Measurements from ENCODE around the gene PTPN23. TPM values are rescaled to one million over a fixed set of nuclear protein-coding genes. Genes with fewer than 3 reads are reported as not detected.

PTPN23 gene
- polyA plus RNA-seq, 1 donor from 2014 or later: 5.0 TPM

GRCh38 chr3:47381317-47382157 is 716 bp downstream of the PTPN23 start:
- Mint-ChIP-seq H3K9me3 (no peaks in the 10 kb centered on the region), H3K27me3 (no peaks in the 10 kb centered on the region)

DNA sequence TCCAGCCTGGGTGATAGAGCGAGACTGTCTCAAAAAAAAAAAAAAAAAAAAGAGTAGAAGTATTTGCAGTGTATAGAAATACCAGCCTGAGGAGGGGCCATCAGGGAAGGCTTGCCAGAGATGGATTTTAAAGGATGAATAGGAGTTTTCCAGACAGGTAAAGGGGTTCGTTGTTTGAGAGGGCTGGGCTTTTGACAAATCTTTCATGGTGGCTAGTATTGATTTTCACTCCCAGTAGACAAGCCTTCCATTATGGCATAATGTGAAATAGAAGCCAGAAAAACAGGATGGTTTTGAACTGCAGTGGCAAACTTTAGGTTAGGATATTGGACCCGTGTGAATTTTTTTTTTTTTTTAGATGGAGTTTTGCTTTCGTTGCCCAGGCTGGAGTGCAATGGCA is 3.6 kb downstream of the PTPN23 start:
- Mint-ChIP-seq H3K9me3 (no peaks in the 10 kb centered on the region), H3K4me1 (peaks cover 31 to 47% (median 33%) of the 10 kb centered on the region in 3 donors), H3K27ac (peak overlapping the region in 1 of 3 donors; percentile 62)

More at GRCh38 chr3:47381317-47382157, 716 bp downstream of the PTPN23 start:
- H3K4me1 Mint-ChIP-seq: peaks cover 39 to 42% (median 42%) of the 10 kb centered on the region in 3 donors
- peak overlapping the region; percentile 92 to 99 (median 98) for H3K27ac Mint-ChIP-seq
- peak overlapping the region; percentile 97 to 100 (median 98) for H3K4me3 Mint-ChIP-seq
- peaks cover 2% of the 10 kb centered on the region for H3K36me3 Mint-ChIP-seq

DNA sequence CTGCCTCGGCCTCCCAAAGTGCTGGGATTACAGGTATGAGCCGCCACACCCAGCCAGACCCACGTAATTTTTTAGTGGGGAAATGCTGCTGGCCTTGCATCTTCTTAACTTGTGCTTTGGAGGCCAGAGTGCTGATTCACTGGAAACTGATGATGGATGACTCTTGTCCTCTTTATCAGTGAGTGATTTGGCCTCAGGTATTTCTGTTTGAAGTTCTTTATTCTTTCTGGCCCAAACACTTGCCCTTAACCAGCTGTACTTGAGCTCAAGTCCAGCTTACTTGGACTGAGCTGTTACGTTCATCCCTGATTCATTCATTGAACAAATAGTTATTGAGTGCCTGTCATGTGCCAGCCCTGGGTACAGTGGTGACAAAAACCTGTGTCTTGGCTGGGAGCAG is 4.2 kb downstream of the PTPN23 start:
- H3K4me3 Mint-ChIP-seq: peak overlapping the region in 2 of 4 donors; percentile 5 to 80
- H3K36me3 Mint-ChIP-seq: peaks cover 2% of the 10 kb centered on the region
- H3K27ac Mint-ChIP-seq: peak overlapping the region in 1 of 3 donors; percentile 48
- H3K9me3 Mint-ChIP-seq: no peaks in the 10 kb centered on the region
- no peaks in the 10 kb centered on the region for H3K27me3 Mint-ChIP-seq
- peaks cover 28 to 42% (median 28%) of the 10 kb centered on the region in 3 donors for H3K4me1 Mint-ChIP-seq

More for the DNA sequence above, 3.6 kb downstream of the PTPN23 start:
- H3K27me3 Mint-ChIP-seq: no peaks in the 10 kb centered on the region
- H3K4me3 Mint-ChIP-seq: peak overlapping the region in 1 of 4 donors; percentile 80
- peaks cover 2% of the 10 kb centered on the region for H3K36me3 Mint-ChIP-seq

- Mint-ChIP-seq H3K9me3 (no peaks in the 10 kb centered on the region), H3K36me3 (peaks cover 4% of the 10 kb centered on the region), H3K4me3 (peak overlapping the region in 3 of 4 donors; percentile 23 to 84 (median 80)), H3K27me3 (no peaks in the 10 kb centered on the region), H3K27ac (peak overlapping the region in 1 of 3 donors; percentile 48), H3K4me1 (peaks cover 22 to 35% (median 25%) of the 10 kb centered on the region in 3 donors)
Measured at GRCh38 chr3:47385796-47386195, 5.0 kb downstream of the PTPN23 start.

DNA sequence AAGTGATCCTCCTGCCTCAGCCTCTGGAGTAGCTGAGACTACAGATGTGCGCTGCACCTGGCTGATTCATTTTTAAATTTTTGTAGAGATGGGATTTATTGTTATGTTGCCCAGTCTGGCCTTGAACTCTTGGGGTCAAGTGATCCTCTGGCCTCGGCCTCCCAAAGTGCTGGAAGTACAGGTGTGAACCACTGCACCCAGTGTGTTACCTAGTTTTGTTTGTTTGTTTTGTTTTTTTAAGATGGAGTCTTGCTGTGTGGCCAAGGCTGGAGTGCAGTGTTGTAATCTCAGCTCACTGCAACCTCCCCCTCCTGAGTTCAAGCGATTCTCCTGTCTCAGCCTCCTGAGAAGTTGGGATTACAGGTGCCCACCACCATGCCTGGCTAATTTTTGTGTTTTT is 12.1 kb downstream of the PTPN23 start:
- Mint-ChIP-seq H3K4me3 (no peak overlapping the region), H3K4me1 (peaks cover 7 to 19% (median 13%) of the 10 kb centered on the region in 3 donors), H3K9me3 (no peaks in the 10 kb centered on the region), H3K36me3 (peaks cover 4% of the 10 kb centered on the region), H3K27me3 (no peaks in the 10 kb centered on the region), H3K27ac (no peak overlapping the region)

- Mint-ChIP-seq H3K9me3 (no peaks in the 10 kb centered on the region), H3K4me1 (peaks cover 7 to 19% (median 13%) of the 10 kb centered on the region in 3 donors), H3K27ac (no peak overlapping the region), H3K27me3 (no peaks in the 10 kb centered on the region), H3K36me3 (peaks cover 4% of the 10 kb centered on the region), H3K4me3 (no peak overlapping the region)
Measured at GRCh38 chr3:47394140-47394870, 13.5 kb downstream of the PTPN23 start.

- H3K27ac Mint-ChIP-seq: peak overlapping the region in 1 of 3 donors; percentile 5
- no peak overlapping the region for H3K4me3 Mint-ChIP-seq
- no peaks in the 10 kb centered on the region for H3K27me3 Mint-ChIP-seq
- H3K9me3 Mint-ChIP-seq: no peaks in the 10 kb centered on the region
- H3K36me3 Mint-ChIP-seq: peaks cover 4% of the 10 kb centered on the region
- peaks cover 7 to 19% (median 13%) of the 10 kb centered on the region in 3 donors for H3K4me1 Mint-ChIP-seq
Measured at GRCh38 chr3:47394881-47395280, 14.1 kb downstream of the PTPN23 start.

DNA sequence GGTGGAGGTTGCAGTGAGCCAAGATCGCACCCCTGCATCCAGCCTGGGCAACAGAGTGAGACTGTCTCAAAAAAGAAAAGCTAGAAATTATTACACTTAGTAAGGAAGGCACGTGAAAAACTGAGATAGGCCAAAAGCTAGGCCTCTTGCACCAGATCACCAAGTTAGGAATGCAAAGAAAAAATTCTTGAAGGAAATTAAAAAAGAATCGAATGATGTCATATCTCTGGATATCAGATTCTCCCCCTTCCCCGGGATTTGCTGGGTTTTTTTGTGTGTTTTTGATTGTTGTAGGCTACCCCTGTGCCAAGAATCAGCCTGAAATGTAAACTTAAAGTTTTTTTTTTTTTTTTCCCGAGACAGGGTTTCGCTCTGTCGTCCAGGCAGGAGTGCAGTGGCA is 17.4 kb downstream of the PTPN23 start:
- H3K4me1 Mint-ChIP-seq: peaks cover 1 to 14% (median 2%) of the 10 kb centered on the region in 3 donors
- no peak overlapping the region for H3K4me3 Mint-ChIP-seq
- H3K9me3 Mint-ChIP-seq: no peaks in the 10 kb centered on the region
- H3K27me3 Mint-ChIP-seq: no peaks in the 10 kb centered on the region
- H3K27ac Mint-ChIP-seq: no peak overlapping the region
- H3K36me3 Mint-ChIP-seq: peaks cover 2% of the 10 kb centered on the region

DNA sequence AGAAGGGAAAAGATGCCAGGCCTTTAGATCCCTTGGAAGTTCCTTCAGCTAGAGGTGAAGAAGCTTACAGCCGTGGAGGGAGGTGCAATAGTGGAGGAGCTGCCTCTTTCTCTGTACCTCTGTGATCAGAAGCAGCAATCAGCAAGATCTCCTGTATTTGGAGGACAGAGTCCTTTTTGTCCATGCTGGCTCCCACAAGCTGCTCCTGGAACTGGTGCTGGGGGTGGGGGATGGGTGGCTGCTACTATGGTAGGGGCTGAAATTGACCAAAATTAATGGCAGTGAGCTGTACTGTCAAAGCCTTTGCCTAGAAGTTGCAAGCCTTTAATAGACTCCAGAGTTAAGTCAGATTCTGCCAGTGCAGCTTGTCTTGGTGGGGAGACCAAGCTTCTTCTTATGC is 18.2 kb downstream of the PTPN23 start:
- H3K27me3 Mint-ChIP-seq: no peaks in the 10 kb centered on the region
- no peak overlapping the region for H3K27ac Mint-ChIP-seq
- no peak overlapping the region for H3K4me3 Mint-ChIP-seq
- H3K9me3 Mint-ChIP-seq: no peaks in the 10 kb centered on the region
- H3K4me1 Mint-ChIP-seq: peaks cover 2 to 13% (median 3%) of the 10 kb centered on the region in 3 donors
- H3K36me3 Mint-ChIP-seq: peaks cover 2% of the 10 kb centered on the region

DNA sequence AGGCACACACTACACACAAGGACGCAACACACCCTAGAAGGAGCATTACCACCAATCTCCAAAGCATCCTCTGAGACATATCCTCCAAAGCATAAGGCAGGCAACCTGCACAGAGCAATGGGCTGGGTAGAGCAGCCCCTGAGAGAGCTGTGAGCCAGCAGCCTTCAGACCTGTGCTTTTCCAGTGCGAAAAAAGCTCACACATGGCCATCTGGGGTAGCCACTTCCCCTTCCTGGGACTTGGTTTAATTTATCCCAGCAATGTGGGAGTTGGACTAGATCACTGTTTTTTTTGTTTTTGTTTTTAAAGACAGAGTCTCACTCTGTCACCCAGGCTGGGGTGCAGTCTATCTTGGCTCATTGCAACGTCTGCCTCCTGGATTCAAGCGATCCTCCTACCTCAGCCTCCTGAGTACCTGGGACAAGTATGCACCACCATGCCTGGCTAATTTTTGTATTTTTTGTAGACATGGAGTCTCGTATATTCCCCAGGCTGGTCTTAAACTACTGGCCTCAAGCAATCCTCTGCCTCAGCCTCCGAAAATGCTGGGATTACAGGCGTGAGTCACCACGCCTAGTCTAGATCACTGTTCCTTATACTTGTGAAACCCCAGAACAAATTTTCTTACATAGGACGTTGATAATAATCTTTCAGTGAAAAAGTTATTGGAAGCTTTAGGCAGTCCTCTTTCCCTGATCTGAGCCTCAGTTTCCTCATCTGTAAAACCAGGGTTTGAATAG is 18.9 kb downstream of the PTPN23 start:
- peaks cover 2% of the 10 kb centered on the region for H3K36me3 Mint-ChIP-seq
- H3K9me3 Mint-ChIP-seq: no peaks in the 10 kb centered on the region
- H3K27me3 Mint-ChIP-seq: no peaks in the 10 kb centered on the region
- peaks cover 2 to 6% (median 2%) of the 10 kb centered on the region in 3 donors for H3K4me1 Mint-ChIP-seq
- no peak overlapping the region for H3K4me3 Mint-ChIP-seq
- no peak overlapping the region for H3K27ac Mint-ChIP-seq

- no peak overlapping the region for H3K27ac Mint-ChIP-seq
- H3K4me1 Mint-ChIP-seq: peaks cover 0 to 3% (median 2%) of the 10 kb centered on the region in 3 donors
- H3K27me3 Mint-ChIP-seq: no peaks in the 10 kb centered on the region
- H3K36me3 Mint-ChIP-seq: peaks cover 1% of the 10 kb centered on the region
- no peaks in the 10 kb centered on the region for H3K9me3 Mint-ChIP-seq
- H3K4me3 Mint-ChIP-seq: no peak overlapping the region
Measured at GRCh38 chr3:47404431-47404876, 23.6 kb downstream of the PTPN23 start.

DNA sequence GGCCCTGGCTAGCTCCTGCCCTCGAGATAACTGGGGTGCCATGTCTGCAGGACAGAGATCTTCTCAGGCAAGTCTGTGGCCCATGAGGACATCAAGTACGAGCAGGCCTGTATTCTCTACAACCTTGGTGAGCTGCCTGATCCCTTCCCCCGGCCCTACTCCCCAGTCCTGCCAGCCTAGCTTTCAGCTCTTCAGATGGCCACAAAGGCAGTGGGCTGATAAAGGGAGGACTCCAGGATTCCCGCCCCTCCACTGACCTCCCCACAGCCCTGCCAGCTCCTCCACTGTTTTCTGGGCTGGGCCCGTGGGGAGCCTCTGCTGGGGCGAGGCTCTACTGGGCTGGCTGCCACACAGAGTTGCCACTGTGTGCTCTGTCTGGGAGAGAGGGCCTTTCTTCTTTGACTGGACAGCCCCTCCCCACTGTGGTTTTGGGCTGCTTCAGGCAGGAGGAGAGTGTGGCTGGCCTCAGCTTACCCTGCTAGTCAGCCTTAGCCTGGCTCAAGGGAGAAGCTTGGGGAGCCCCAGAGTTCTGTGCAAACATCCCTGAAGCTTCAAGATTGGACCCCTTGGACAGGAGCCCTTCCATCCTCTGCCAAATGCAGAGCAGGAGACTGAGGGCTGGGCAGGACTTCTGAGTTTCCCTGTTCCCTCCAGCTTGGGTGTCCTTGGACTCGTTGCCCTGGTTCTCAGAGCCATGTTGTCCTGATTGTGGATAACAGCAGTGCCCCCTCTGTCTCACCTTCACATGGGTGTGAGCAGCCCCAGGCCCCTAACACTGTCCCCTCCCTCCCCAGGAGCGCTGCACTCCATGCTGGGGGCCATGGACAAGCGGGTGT is 24.4 kb downstream of the PTPN23 start:
- H3K36me3 Mint-ChIP-seq: peaks cover 1% of the 10 kb centered on the region
- H3K4me3 Mint-ChIP-seq: no peak overlapping the region
- H3K4me1 Mint-ChIP-seq: peaks cover 0 to 3% (median 2%) of the 10 kb centered on the region in 3 donors
- H3K9me3 Mint-ChIP-seq: no peaks in the 10 kb centered on the region
- H3K27ac Mint-ChIP-seq: no peak overlapping the region
- H3K27me3 Mint-ChIP-seq: no peaks in the 10 kb centered on the region

- H3K27me3 Mint-ChIP-seq: no peaks in the 10 kb centered on the region
- no peaks in the 10 kb centered on the region for H3K9me3 Mint-ChIP-seq
- no peak overlapping the region for H3K4me3 Mint-ChIP-seq
- H3K36me3 Mint-ChIP-seq: peaks cover 1% of the 10 kb centered on the region
- peaks cover 0 to 3% (median 2%) of the 10 kb centered on the region in 3 donors for H3K4me1 Mint-ChIP-seq
- H3K27ac Mint-ChIP-seq: peak overlapping the region in 1 of 3 donors; percentile 84
Measured at GRCh38 chr3:47405820-47406761, 25.3 kb downstream of the PTPN23 start.

All from IgD-negative memory B cell (primary cell).